HG03558 (cell line): ENCODE data around the gene ADA.

Experiments used
- ATAC-seq: cut with Tn5 transposase; IDR thresholded peaks from one replicate; pipeline ENCODE4 v1.9.1; 2021; ENCODE audit warnings: moderate number of reproducible peaks; ENCODE audit not compliant: unreplicated experiment; ENCODE audit errors: extremely low read depth

ADA gene

DNA sequence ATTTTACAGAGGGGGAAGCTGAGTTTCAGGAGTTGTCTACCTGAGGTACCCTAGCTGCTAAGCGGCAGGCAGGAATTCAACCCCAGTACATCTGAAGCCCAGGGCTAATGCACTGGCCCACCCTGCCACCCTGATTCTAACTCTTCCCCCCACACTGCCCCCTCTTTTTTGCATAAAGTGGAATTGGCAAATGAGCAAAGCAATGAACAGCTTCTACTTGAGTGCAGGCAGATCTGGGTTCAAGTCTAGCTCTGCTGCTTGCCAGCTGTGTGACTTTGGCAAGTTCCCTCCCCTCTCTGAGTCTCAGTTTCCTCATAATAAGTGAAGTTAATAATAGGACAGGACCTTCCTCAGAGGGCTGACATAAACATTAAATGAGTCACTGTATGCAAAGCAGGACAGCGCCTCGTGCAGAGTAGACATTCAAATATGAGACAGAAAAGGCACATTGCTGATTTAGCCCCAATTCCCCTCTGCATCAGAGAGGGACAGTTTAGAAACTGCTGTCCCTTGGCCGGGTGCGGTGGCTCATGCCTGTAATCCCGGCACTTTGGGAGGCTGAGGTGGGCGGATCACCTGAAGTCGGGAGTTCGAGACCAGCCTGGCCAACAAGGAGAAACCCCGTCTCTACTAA is 4.7 kb downstream of the ADA start:
- ATAC-seq = peak; percentile 46

DNA sequence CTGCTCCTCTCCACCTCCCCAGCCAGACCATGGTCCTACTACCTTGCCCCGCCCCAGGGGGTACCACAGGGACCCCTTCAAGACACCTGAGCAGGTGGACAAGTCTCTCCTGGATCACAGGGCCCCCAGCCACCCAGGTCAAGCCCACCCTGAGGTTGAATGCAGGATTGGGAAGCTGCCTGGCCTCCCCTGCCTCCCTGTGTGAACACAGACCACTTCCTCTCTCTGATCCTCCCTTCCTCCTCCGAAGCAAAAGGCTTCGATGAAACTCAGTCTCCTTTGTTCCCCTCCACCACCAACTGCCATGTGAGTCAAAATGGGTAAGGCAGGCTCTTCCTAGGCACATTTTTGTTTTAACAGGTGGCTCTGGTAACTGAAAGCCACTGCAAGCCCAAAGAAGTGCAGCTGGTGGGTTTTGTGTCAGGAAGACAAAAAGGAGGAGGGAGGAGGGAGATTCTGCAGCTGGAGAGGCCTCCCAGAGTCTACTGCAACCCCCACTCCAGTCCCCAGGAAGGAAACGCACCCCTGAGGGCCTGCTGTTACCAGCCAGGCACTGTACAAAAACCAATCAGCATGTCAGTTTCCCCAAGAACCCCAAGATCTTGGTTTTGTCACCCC is 5.4 kb downstream of the ADA start:
- no peak for ATAC-seq

DNA sequence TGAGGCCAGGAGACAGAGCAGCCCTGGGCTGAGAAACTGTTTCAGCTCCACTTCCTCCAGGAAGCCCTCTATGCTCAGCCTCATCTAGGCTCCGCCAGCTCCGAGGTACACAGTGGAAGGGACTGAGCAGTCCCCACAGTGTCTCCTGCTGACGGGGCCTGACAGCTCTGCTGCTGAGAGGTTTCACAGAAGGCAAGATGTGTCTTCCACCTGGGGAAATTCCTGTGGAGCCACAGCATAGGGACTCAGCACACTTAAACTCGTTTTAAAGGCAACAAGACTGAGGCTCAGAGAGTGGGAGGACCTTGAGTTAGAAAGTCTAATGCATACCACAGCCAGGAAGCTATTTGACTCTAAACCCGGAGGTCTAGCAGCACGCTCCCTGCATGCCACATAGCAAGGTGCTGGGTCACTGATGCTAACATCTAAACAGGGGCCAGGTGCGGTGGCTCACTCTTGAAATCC is 6.8 kb downstream of the ADA start:
- ATAC-seq = no peak

DNA sequence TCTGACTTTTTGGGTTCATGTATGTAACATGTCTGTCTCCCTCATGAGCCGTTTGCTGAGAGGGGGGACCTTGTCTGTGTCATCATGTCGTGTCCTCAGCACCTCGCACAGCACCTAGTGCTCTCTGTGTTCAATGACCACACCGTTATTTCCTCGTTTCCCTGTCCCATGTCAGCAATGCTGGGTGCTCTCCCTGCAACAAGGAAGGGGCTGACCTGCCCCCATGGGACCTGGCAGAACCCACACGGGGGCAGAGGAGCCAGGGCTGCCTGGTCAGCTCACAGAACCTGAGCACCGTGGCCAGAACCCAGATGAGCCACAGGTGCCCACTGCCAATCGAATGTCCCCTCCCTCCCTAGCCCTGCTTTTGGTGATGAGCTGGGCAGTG is 7.3 kb downstream of the ADA start:
- no peak for ATAC-seq

DNA sequence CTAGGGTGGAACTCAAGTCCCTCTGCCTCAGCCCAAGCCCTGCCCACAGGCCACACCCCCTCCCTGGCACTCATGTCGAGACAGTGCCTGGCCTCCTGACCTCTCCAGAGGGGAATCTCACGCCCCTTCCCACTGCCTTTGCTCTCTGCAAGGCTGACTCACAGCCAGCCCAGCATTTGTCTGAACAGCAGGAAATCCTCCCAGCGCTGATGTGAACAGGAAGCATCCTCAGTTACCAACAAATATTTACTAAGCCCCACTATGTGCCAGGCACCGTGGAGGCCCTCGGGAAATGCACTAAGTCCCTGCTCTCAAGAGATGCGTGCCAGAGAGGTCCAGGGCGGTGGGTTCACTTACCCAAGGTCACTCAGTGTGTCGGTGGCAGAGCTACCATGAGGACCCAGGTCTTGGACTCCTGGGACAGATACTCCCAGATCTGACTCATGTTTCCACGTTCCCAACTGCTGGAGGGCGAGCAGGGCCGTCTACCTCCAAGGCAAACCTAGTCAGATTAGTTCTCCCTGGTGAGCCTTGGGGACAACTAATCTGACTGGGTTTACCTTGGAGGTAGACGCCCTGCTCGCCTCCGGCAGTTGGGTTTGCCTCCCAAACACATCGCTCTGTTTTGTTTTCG is 7.8 kb downstream of the ADA start:
- no peak for ATAC-seq

DNA sequence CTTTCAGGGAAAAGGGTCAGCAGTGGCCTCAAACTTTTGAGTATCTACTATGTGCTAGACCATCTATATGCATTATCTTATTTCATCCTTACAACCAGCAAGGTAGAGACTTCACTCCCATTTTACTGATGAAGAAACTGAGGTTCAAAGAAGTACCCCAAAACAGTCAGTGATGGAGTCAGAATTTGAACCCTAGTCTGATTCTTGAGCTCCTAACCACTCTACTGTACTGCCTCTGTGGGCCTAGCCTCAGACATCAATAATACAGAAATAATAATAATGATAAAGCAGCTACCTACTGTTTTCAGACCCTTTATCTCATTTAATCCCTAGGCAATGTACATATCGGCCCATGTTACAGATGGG is 8.4 kb downstream of the ADA start:
- ATAC-seq = no peak

DNA sequence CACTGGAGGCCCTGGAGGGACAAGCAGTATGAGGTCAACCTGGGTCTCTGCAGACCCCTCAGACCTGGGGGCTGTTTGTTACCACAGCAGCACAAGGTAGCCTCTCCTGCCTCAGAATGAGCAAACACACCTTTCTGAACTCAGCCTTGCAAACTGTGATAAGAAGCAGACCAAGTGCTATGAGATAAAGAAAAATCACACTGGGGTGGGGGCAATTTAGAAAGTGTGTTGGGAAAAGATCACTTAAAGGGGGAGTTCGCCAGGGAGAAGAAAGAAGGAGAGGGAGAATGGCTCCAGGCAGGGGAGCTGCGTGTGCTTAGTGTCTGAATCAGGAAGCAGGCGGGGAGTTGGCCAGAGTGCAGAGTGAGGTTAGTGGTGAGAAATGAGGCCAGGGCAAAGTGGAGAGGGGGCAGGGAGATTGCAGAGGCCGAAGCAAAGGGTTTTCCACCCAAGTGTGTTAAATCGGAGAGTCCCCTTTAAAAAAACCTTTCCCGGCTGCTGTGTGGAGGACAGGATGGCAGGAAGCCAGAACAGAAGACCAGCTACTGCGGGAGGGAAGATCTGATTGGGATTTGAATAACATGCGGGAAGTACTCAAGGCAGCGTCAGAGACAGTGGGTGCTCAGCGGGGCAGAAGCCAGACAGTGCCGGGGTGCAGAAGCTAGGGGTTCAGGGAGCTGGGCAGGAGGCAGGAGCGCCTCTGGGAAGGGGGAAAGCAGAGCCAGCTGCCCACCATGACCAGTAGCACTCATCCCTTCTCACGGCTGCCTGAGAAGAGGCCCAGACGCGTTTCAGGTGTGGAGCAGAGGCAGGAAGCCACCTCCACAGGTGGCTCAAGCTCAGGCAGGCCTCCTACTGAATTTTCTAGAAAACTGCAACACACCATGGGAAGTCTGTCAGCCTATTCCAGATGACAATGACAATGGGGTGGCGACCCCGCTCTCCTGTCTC is 9.0 kb downstream of the ADA start:
- ATAC-seq = no peak

DNA sequence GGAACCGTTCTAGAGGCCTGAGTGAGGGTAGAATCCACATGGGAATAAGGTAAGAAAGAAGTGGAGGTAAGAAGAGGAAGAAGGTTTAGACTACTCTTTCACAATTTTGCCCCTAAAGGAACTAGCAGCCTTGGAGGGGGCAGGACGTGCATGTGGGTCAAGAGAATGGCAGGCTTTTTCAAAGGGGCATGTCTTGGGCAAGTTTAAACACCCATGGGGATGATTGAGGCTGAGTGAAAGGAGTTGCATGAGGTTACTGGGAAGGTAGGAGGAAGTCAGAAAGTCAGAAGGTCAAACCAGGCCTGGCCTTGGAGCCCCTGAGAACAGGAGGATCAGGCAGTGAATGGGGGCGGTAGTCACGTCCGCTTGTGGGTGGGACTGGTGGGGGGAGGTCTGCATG is 10.2 kb downstream of the ADA start:
- no peak for ATAC-seq

DNA sequence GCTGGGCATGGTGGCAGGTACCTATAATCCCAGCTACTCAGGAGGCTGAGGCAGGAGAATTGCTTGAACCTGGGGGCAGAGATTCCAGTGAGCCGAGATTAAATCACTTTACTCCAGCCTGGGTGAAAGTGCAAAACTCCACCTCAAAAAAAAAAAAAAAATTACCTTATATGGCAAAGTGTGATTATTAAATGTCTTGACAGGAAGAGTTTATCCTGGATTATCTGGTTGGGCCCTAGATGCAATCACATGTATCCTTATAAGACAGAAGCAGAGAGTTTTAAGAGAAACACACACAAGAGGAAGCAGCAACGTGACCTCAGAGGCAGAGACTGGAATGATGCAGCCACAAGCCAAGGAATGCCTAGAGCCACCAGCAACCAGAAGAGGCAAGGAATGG is 11.0 kb downstream of the ADA start:
- ATAC-seq = no peak

DNA sequence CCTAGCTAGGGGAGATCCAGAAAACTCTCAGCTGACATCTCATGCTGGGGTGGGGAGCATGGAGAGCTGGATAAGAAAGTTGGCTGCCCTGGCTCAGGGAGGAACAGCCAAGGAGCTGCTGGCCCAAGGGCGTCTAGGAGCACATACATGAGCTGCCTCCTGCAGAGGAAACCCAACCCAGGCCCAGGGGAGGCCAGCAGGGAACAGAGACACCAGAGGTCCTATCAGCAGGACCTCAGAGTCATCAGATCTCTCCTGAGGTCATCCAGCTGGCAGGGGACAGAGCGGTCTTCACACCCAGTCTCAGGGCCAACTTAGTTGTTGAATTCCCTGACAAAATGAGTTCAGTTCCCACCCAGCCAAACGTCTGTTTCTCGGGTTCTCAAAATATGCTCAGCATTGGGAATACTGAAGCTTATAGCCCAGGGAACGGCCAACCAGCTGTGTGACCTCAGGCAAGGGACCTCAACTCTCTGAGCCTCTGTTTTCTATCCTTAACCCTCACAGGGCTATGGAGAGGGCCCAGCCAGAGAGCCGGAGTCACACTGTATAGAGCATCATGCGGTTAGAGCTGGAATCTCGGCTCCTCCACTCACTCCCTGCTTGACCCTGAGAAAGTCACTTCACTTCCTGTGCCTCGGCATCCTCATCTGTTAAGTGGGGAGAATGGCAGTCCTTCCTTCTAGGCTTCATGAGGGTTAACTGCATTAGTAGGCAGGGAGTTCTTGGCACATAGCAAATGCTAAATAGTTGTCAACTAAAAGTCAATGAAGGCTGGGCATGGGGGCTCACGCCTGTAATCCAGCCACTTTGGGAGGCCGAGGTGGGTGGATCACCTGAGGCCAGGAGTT is 13.8 kb downstream of the ADA start:
- no peak for ATAC-seq

DNA sequence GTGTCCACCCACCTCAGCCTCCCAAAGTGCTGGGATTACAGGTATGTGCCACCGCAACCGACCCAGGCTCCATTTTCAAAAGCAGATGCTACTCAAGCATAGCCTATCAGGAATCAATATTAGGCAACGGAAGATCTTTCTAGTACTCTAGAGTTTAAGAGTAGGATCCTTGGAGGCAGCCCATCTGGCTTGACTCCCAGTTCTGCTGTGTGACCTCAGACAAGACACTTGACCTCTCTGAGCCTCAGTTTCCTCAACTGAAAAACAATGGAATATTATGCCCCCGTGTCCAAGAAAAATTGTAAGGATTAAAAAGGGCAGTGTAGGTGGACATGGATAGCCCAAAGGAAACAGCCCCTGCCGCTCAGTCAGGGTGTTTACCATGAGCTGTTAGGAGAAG is 14.5 kb downstream of the ADA start:
- no peak for ATAC-seq

DNA sequence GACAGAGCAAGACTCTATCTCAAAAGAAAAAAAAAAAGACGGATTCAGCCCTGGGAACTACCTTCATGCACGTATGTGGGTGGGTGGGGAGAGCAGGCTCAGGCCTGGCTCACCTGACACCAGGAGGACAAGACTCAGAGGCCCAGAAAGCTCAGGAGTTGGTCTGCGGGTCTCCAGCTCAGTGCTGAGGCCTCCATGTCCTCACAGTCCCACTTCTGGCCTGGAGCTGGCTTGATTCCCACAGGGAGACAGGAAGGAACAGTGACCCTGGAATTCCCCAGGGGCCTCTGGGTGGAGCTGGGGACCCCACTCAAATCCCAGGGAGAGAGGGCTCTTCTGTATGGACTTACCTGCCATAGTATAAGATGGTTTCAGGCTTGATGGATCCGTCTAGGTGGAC is 15.6 kb downstream of the ADA start:
- no peak for ATAC-seq

DNA sequence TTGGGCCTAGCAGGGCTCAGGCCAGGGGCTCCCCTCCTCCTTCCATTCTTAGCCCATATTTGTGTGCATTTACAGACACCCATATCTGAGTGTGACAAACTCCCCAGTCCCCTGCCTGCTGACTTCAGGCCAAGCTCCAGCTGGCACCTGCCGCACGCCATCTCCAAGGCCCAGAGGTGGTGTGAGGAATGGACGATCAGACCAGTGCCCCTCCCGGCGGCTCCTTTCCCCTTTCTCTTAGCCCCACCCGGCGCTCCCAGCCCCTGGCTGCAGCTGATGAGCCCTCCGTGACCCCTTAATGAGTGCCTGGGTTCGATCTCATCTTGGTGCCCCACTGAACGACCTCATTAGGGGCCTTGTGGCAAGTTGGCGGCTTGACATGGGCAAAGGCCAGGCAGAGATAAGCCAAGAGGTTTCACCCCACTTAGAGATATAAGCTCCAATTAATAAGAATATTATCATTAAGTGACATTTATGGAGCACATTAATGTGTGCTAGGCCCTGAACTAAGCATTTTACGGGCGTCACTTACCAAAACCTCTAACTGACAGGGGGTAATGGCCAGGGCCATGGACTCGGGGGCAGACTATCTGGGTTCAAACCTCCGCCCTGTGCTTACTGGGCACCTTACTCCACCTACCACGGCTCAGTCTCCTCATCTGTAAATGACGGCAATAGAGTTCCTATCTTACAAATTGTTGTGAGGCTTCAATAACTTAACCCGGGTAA is 17.5 kb downstream of the ADA start:
- no peak for ATAC-seq

DNA sequence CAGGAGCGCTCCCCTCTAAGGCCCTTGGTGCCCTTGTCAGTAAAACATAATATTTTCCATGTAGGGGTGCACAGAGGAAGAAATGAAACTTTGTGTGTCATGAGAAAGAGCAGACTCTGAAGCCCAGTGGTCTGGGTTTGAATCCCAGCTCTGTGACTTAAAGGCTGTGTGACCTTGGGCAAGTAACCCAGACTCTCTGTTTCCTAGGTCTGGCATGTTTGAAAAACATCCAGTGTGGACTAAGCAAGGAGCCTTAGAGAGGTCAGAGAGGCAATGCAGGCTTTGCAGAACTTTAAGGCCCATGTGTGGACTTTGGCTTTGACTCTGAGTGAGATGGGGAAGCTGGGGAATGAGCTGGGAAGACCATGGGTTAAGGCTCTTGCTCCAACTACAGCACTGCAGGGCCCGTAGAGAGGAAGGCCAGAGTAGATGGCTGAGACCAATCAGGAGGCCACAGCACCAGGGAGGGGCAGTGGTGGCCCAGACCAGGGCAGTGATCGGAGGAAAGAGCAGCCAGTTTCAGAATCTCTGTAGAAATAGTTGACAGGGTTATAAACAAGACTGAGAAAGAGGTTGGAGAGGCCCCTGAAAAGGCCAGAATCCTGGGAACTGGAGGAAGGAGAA is 18.2 kb downstream of the ADA start:
- ATAC-seq = no peak

DNA sequence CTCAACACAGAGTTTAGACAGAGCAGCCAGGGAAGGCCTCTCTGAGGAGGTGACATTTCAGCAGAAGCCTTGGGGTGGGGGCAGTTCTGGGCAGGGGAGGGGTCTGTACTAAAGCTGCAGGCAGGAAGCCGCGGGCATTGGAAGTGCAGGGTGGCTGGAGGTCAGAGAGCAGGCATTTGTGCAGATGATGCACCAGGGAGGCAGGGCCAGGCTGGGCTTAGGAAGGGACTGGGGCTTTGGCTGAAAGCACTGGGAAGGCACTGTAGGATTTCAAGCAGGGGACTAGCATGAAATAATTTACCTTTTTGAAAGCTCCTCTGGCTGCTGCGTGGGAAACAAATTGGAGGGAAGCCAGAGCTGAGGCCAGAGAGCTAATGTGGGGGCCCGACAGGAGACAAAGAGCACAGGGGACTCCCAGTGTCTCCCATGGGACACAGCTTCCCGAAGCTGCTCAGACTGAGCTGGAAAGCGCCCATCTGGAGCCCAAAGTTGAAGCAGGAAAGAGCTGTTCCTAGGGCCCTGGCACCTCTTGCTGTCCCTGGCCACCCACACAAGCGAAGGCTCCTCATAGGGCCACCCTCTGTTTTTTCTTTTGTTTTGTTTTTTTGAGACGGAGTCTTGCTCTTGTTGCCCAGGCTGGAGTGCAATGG is 19.3 kb downstream of the ADA start:
- ATAC-seq = no peak

DNA sequence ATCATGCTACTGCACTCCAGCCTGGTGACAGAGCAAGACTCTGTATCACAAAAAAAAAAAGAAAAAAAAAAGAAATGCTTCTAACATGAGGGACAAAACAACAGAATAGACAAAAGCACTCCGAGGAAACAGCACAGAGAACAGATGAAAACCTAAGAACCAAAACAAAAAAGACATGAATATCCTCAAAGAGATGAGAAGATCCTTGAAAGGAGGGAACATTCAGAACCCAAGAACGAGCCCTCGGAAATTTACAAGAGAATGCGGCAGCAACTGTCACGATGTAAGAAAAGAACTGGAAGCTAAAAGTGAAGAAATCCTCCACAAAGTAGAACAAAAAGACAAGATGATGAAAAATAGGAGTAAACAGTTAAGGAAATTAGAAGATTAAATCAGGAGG is 21.2 kb downstream of the ADA start:
- ATAC-seq = no peak

DNA sequence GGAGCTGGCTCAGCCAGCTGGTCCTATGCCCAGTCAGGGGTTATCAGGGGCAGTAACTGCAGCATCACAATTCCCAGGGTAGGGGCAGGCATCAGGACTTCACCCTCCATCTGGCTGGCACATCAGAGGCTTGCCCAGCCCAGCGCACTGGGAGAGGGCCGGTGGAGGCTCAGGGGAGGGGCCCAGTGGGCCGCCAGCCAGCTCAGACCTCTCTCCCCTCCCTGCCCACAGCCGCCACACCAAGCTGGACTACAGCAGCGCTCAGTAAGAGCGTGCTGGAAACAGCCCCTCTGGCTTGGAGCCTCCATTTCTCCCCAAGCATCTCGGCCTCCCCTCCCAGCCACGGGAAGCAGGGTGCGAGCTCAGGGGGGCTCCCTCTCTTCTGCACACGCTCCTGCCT is 22.0 kb downstream of the ADA start:
- ATAC-seq = no peak

DNA sequence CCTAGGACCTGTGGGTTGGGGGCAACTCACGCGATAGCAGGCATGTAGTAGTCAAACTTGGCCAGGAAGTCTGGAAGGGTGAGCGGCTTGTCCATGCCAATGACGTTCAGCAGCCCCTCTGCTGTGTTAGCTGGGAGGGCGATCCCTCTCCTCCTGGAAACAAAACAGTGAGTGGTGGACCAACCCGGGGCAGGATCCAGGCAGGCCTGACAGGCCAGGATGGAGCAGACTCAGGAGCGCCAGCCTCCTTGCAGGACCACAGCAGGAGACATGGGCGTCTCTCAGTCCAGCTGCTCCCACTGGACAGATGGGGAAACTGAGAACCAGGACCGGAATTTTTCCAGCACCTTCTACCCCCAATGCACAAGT is 22.5 kb downstream of the ADA start:
- no peak for ATAC-seq
